Prostate gland (tissue), 2 donors: ENCODE data around the gene CYP4F3.

Experiments
- CTCF ChIP-seq, 4 experiments: fragments of 200-600 bp in 2 of 4; fragments of 450-650 bp in 2 of 4; sonication (generic) in 2 of 4; IDR thresholded peaks; 1 replicate in 3 of 4; 2 replicates in 1 of 4; pipeline ENCODE4 v1.5.1; 2016 to 2019; ENCODE audit warnings: antibody characterized with exemption in 4 of 4, mild to moderate bottlenecking in 2 of 4, moderate library complexity in 2 of 4
- POLR2A ChIP-seq: fragments of 450-650 bp; IDR thresholded peaks from one replicate; pipeline ENCODE4 v1.6.1; 2016; ENCODE audit warnings: antibody characterized with exemption, mild to moderate bottlenecking

DNA sequence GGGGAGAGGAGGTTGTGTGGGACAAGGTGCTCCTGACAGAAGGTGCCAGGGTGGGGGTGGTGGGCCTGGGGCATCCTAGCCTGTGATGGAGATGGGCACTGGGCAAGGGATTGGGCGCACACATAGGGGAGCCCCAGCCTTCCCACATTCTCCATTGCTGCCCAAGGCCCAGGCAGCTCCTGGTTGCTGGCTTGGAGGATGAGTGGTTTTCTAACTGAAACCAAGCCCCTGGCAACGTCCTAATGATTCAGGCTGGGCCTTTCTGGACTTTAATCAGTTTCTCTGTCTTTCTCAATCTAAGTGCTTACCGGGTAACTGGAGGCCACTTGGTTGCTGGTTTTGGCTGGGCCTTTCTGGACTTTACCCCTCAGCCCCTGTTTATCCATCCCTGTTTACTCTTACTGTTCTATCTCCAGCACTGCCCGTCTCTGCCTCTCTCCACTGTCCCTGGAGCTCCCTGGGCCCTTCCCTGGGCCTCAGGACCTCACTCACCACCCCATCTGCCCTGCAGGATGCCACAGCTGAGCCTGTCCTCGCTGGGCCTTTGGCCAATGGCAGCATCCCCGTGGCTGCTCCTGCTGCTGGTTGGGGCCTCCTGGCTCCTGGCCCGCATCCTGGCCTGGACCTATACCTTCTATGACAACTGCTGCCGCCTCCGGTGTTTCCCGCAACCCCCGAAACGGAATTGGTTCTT, 354 bp downstream of the CYP4F3 start:
- TF ChIP-seq POLR2A (no peak), CTCF (IDR thresholded peaks at IDR 0.05) (no peak)
